Hepatocyte (in vitro differentiated cells): ENCODE measurements around the gene RAI1.

Experiments
- CTCF ChIP-seq: fragments of 200-600 bp; sonication (generic); IDR thresholded peaks from 2 replicates; pipeline ENCODE4 v1.5.1; 2016; ENCODE audit warnings: antibody characterized with exemption, mild to moderate bottlenecking; ENCODE audit not compliant: poor library complexity
- EZH2 ChIP-seq: fragments of 200-600 bp; sonication (generic); IDR thresholded peaks from 2 replicates; pipeline ENCODE4 v1.6.1; 2016; ENCODE audit warnings: antibody characterized with exemption, mild to moderate bottlenecking, borderline replicate concordance
- EZH2phosphoT487 ChIP-seq: fragments of 200-600 bp; sonication (generic); IDR thresholded peaks from one replicate; pipeline ENCODE4 v1.6.1; 2018; ENCODE audit warnings: antibody characterized with exemption, mild to moderate bottlenecking, low read depth, moderate library complexity; ENCODE audit not compliant: unreplicated experiment, severe bottlenecking

GRCh38 chr17:17830269-17830567, 149.0 kb downstream of the RAI1 start:
- TF ChIP-seq EZH2phosphoT487 (no peak), EZH2 (no peak), CTCF (no peak)
